ENCODE data around the gene GPSM3.

DNA sequence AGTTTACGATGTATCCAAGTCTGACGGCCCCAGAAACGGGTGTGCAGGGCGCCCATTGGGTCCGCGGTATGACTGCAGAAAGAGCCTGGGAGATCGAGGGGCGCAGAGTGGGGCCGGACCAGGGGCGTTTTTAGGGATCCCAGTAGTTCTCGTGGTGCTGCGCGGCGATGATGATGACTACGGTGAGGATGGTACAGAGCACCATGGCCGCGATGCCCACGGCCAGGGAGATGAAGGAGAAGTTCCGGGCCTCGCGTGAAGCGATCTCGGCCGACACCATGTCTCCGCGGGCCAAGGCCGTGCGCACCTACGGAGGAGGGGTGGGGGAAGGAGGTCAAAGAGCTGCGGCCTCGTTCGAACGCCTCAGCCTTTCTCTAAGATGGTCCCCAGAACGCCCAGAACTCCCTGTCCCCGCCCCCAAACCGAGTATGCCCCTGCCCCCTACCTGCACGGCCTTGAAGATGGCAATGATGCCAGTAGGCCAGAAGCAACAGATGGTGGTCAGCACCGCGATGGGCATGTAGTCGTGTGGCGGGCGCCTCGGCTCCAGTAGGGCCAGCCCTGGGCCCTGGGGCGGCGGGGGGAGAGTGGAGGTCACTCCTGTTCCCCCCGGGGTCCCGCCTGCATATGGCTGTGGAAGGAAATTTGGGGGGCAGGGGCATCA lies 43.2 kb downstream of the GPSM3 start:
- TF ChIP-seq EZH2phosphoT487 (IDR thresholded peaks at IDR 0.05; ENCODE audit: insufficient read depth, low read depth), result no peak
- TF ChIP-seq EZH2 (IDR thresholded peaks at IDR 0.05; ENCODE audit: insufficient read depth, poor library complexity, severe bottlenecking), result no peak

Data from GM23248 (cell line).